ENCODE measurements around the gene PRR16. TPM values are rescaled to one million over a fixed set of nuclear protein-coding genes. Genes with fewer than 3 reads are reported as not detected.

PRR16 gene
- total and polyA plus RNA-seq, 2 of the 13 experiments (the other 11 are each of a cell fraction or from before 2014, with no cell fraction given): not detected

GRCh38 chr5:120582635-120583034 lies 118.5 kb downstream of the PRR16 start:
- CTCF ChIA-PET (ENCODE audit: low intra/inter-chr PET ratio, low total read pairs): no interaction called here
- H3K27me3 ChIP-seq (ENCODE audit: control insufficient read depth in 1 of 2, insufficient read depth in 2 of 2, low read length in 2 of 2): no peaks in the 10 kb centered on the region
- H3K4me2 ChIP-seq (ENCODE audit: low read depth, low read length): no peak overlapping the region
- WGBS (ENCODE audit: low lambda C conversion rate): 1% methylated on average over 2 of the region's 2 CpGs
- BruUV-seq (replicated peaks): no TSS peak
- H3K27ac ChIP-seq (ENCODE audit: extremely low read length, insufficient read depth, low read length): no peak overlapping the region
- H3K4me3 ChIP-seq (replicated peaks in 1 of 3; ENCODE audit: insufficient read depth in 1 of 3, low read depth in 2 of 3, low read length in 3 of 3): no peak overlapping the region
- no peak overlapping the region for H2AFZ ChIP-seq (ENCODE audit: low read length)
- intact Hi-C loops (cut with micrococcal nuclease; ENCODE audit: unreplicated experiment) (no loop called here), in situ Hi-C loops (cut with HindIII; ENCODE audit: extremely low pct_ligation_motif_present, low pct_unique_long_range_greater_than_20kb) (no loop called here)
- no peaks in the 10 kb centered on the region for H3K4me1 ChIP-seq (ENCODE audit: insufficient read depth, low read length)
- no peak for TF ChIP-seq FOXM1 (CRISPR knock-in tag; IDR thresholded peaks at IDR 0.05)
- peak; percentile 57; the same call in 1 of the 2 replicates for TF ChIP-seq LCORL (IDR thresholded peaks at IDR 0.05)
- no peak for TF ChIP-seq LCORL (CRISPR knock-in tag; IDR thresholded peaks at IDR 0.05)
- no peak overlapping the region for H3K9ac ChIP-seq (ENCODE audit: insufficient read depth, low read depth, low read length)
- FAIRE-seq (no peak), DNase-seq (ENCODE audit: low spot score) (no peak), ATAC-seq (no peak)
- H4K20me1 ChIP-seq (ENCODE audit: insufficient read depth, low read length): no peaks in the 10 kb centered on the region
- H3K36me3 ChIP-seq (replicated peaks in 1 of 2; ENCODE audit: control insufficient read depth in 1 of 2, insufficient read depth in 2 of 2, low read length in 2 of 2): no peaks in the 10 kb centered on the region
- H3K79me2 ChIP-seq (ENCODE audit: insufficient read depth, low read length): no peaks in the 10 kb centered on the region
- no peaks in the 10 kb centered on the region for H3K9me3 ChIP-seq (ENCODE audit: low read length)
- POLR2A ChIA-PET: no interaction called here

- Histone ChIP-seq H3K4me1 (ENCODE audit: insufficient read depth, low read length) (no peaks in the 10 kb centered on the region), H3K9ac (ENCODE audit: insufficient read depth, low read depth, low read length) (no peak overlapping the region), H3K4me2 (ENCODE audit: low read depth, low read length) (no peak overlapping the region), H2AFZ (ENCODE audit: low read length) (no peak overlapping the region), H3K27ac (ENCODE audit: extremely low read length, insufficient read depth, low read length) (no peak overlapping the region), H3K36me3 (replicated peaks in 1 of 2; ENCODE audit: control insufficient read depth in 1 of 2, insufficient read depth in 2 of 2, low read length in 2 of 2) (no peaks in the 10 kb centered on the region), H3K79me2 (ENCODE audit: insufficient read depth, low read length) (no peaks in the 10 kb centered on the region), H4K20me1 (ENCODE audit: insufficient read depth, low read length) (no peaks in the 10 kb centered on the region), H3K4me3 (replicated peaks in 1 of 3; ENCODE audit: insufficient read depth in 1 of 3, low read depth in 2 of 3, low read length in 3 of 3) (no peak overlapping the region), H3K27me3 (ENCODE audit: control insufficient read depth in 1 of 2, insufficient read depth in 2 of 2, low read length in 2 of 2) (no peaks in the 10 kb centered on the region), H3K9me3 (ENCODE audit: low read length) (no peaks in the 10 kb centered on the region)
- TF ChIP-seq CCDC6 (CRISPR knock-in tag; IDR thresholded peaks at IDR 0.05) (no peak), SOX5 (CRISPR knock-in tag; IDR thresholded peaks at IDR 0.05; ENCODE audit: borderline replicate concordance) (no peak), POLR2G (IDR thresholded peaks at IDR 0.05; ENCODE audit: low read depth, low read length) (no peak), ZBTB14 (CRISPR knock-in tag; IDR thresholded peaks at IDR 0.05) (no peak), ZFX (CRISPR knock-in tag; IDR thresholded peaks at IDR 0.05; ENCODE audit: low read depth) (no peak), HNF1B (CRISPR knock-in tag; IDR thresholded peaks at IDR 0.05) (no peak), ATAD3A (CRISPR knock-in tag; IDR thresholded peaks at IDR 0.05) (no peak), HOXA3 (CRISPR knock-in tag; IDR thresholded peaks at IDR 0.05) (no peak)
- 3% methylated on average over 1 of the region's 1 CpG for WGBS (ENCODE audit: low lambda C conversion rate)
- CTCF ChIA-PET (ENCODE audit: low intra/inter-chr PET ratio, low total read pairs): no interaction called here
- no TSS peak for BruUV-seq (replicated peaks)
- in situ Hi-C loops (cut with HindIII; ENCODE audit: extremely low pct_ligation_motif_present, low pct_unique_long_range_greater_than_20kb): no loop called here
- DNase-seq (ENCODE audit: low spot score) (no peak), ATAC-seq (no peak), FAIRE-seq (no peak)
- POLR2A ChIA-PET: no interaction called here
- intact Hi-C loops (cut with micrococcal nuclease; ENCODE audit: unreplicated experiment): no loop called here
Observed at GRCh38 chr5:120586646-120587045, 122.5 kb downstream of the PRR16 start.
